ENCODE data around the gene C1orf21.

C1orf21 gene

GRCh38 chr1:184455786-184456185 is 69.0 kb downstream of the C1orf21 start:
- no peak for DNase-seq

DNA sequence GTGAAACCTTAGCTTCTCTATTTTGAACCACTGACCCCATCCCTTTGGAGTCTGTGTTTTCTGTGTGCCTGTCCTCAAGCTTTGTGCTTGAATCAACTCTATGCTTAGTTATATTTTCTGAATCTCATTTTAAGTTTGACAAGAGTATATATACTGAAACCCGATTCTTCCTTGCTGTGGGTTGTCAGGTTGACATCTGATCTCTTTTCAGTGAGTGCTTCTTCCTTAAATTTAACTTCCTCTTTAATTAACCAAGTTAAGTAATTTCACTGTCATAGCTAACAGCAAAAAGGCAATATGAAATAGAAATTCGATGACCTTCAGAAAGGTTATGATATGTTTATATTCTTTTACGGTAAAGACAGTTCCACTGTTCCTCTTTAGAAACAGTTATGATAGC is 69.4 kb downstream of the C1orf21 start:
- DNase-seq = no peak

DNA sequence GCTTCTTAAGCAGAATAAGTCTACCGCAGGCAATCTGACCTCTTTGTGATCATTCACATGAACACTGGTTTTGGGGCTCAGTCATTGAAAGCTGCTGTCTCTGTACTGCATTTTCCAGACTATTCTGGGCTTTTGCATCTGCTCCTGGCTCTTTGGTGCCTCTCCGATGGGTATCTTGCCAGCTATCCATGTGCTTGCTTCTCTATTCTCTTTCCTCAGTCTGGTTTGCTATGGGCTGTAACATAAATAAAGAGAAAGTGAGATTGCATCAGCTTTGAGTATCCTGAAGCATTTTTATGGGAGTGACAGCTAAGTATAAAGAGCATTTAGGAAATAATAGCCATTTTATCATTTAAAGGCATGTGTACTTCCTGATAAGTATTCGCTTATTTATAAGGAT is 70.7 kb downstream of the C1orf21 start:
- DNase-seq = peak; percentile 38

DNA sequence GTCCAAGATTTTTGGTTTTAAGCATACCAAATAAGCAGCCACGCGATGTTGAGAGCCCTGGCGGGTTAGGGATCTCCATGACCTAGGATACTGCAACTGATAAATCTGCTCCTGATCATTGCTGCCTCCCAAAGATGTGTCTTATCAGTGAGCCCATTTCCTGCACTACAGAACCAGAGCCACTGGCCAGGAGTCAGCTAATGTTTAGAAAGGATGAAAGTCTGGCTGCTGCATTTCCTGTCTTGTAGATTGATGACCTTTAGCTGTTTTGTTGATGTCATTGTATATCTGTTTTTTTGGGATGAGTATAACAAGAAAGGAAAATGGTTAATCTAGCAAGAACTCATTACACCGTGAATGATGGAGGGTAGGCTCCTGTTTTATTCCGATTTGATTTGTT is 74.5 kb downstream of the C1orf21 start:
- DNase-seq = no peak

DNA sequence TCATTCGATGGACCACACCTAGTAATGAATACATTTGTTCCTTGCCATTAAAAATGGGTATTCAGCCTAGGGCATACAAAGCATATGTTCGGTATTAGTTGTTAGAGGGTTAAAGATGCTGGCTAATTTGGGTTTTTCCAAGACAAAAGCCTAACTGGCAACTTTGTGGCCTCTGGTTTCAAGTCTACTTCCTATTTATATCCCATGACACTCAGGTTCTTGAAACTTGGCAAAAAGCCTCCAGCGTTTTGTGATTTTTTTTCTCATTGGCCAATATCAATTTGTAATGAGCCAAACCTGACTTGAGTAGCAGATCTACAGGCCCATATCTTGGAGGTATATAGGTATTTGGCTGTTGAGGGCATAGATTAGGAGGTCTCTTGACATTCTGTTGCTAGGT is 75.3 kb downstream of the C1orf21 start:
- no peak for DNase-seq

- DNase-seq = no peak
Observed at GRCh38 chr1:184462990-184463389, 76.2 kb downstream of the C1orf21 start.

DNA sequence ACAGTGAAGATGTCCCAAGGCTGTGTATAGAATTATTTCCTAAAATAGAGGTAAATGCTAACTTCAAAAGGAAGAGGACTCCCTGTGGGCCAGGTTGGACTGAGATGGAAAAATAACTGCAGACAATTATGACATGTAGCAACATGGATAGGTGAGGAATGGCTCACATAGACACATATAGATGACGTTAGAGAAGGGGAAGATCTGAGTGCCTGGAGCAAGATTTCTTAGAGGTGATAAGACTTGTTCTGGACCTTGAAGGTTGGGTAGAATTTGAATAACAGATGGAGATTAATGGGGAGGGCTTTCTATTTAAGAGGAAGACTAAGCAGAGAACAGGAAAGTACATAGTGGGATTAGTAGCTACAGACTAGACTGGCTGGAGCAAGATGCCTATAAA is 76.9 kb downstream of the C1orf21 start:
- DNase-seq = no peak

GRCh38 chr1:184464757-184465156 is 77.9 kb downstream of the C1orf21 start:
- no peak for DNase-seq

- DNase-seq = no peak
Observed at GRCh38 chr1:184465489-184466146, 78.8 kb downstream of the C1orf21 start.

DNA sequence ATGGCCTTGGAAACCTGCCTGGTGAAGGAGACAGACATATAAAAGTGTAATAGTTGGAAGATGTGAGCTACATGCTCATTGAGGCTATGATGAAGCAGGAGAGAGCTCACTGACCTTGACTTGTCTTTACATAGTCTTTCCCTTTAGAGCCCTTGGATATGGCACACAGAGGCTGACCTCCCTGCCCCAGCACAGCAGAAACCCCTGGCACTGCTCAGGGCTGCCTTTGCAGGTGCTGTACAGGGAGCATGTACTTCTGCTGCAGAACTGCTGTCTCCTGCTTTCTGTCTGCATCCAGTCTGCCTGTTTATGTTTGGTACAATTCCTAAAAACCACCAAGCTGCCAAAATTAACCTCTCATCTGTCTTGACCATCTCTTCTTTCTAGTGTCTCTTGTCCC is 80.5 kb downstream of the C1orf21 start:
- DNase-seq = no peak

- DNase-seq = no peak
Observed at GRCh38 chr1:184469396-184469795, 82.6 kb downstream of the C1orf21 start.

DNA sequence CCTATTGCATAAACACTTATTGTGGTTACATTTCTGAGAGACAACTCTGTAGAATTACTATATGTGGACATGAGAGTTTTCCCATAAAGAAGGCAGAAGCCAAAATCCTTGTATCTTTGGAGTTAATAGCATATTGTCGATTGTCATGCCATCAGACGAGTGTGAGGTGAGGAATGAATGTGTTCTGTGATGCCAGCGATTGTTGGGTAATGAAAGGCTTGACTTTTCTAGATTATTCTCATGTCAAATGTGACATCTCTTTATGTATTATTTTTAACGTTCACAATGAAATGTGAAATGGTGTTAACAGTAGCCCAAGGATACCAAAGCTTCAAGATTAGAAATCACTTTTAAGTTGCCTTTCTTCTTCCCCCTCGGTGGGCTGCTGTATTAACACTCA is 84.9 kb downstream of the C1orf21 start:
- DNase-seq = no peak

GRCh38 chr1:184472136-184472535 is 85.3 kb downstream of the C1orf21 start:
- DNase-seq = no peak

- DNase-seq = no peak
Observed at GRCh38 chr1:184473176-184473966, 86.5 kb downstream of the C1orf21 start.

GRCh38 chr1:184476187-184476586 is 89.4 kb downstream of the C1orf21 start:
- DNase-seq = no peak

DNA sequence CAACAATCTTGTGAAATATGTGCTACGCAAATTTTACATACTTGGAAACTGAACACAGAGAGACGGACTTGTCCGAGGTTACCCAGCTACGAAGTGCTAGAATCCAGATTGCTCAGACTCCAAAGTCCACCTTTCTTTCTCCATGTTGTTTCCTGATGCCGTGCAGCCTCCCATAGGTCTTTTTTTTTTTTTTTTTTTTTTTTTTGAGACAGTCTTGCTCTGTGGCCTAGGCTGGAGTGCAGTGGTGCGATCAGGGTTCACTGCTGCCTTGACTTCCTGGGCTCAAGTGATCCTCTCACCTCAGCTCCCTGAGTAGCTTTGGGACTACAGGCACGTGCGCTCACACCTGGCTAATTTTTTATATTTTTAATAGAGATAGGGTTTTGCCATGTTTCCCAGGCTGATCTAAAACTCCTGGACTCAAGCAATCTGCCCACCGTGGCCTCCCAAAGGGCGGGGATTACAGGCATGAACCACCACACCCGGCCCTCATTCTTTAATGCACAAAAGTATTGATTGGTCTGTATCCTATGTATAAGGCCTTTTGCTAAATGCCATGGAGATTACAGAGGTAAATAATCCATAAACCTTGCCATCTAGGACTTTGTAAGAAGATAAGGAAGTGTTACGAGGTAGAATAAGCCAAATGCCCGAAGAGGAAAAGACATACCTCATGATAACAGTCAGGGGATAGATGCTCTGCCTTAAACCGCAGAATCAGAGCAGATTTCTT is 92.8 kb downstream of the C1orf21 start:
- DNase-seq = no peak

DNA sequence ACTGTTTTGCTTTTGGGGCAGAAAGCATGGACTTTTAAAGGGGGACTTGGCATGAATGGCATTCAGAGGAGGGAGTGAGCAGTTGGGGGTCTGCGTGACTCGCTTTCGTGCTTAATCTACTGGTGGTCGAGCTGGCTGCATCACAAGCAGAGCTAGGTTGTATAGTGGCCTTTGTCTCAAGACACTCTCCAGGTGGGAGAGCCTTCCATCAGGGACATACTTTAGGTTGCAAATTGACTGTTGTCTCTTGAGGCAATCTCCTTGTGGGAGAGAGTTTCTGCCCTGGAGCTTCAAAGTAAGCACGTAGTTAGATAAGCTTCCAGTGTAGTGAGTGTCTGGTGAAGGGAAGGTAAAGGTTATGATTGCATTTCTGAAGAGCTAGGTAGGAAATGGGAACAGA is 93.9 kb downstream of the C1orf21 start:
- DNase-seq = no peak

DNA sequence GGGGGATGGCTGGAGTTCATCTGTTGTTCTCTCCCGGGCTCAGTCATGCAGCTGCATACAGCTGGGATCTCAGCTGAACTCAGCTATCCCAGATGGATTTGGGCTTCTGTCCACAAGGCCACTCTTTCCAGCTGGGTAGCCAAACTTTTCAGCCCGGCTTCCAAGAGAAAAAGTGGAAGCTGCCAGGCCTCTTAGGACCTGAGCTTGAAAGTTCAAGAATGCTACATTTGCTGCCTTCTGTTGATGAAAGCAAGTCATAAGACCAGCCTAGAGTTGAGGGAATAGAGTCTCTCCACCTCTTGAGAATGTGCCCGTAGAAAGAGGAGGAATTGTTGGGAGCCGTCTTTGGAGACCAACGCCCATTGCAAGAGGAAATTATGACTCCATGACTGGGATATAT is 95.3 kb downstream of the C1orf21 start:
- no peak for DNase-seq

- DNase-seq = no peak
Observed at GRCh38 chr1:184483101-184483683, 96.4 kb downstream of the C1orf21 start.

GRCh38 chr1:184485751-184486723 is 99.2 kb downstream of the C1orf21 start:
- no peak for DNase-seq

DNA sequence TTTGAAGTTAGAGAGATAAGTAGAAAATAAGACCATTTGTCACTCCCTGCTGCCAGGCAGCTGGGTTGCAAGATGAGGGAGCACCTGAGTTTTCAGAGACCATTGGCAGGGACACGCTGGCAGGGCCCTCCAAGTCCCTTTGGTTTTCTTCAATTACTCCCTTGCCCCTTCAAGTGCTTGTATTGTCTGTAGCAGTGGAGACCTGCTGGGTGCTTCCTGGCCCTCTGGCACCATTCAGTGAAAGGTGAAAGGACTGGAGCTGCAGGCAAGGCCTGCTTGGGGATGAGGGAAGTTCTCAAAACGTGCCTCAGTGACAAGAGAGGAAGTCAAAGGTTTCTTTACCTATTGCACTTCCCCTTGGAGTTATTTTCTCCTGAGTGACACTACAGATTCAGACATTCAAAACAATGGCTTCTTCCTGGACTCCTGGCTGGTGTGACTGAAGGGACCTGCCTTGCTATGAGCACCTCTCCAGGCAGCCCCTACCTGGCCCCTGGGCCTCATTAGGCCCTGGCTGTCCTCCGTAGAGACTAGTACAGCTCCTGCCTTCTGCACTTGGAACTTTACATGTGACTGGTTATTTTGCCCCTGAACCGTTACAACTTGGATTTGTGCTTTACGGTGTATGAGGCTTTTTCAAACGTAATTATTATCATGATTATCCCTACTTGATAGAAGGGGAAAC is 100.1 kb downstream of the C1orf21 start:
- DNase-seq = no peak

All from fibroblast of skin of right quadriceps (primary cell).